K562 (cell line): ENCODE data around the gene ZNF432. TPM values are rescaled to one million over a fixed set of nuclear protein-coding genes. Genes with fewer than 3 reads are reported as not detected.

ENCODE experiments used
- C11orf30 ChIP-seq: fragments of 450-650 bp; IDR thresholded peaks from 2 replicates; pipeline ENCODE4 v1.6.1; 2016; ENCODE audit warnings: low read depth, mild to moderate bottlenecking
- GABPB2 ChIP-seq: fragments of 250-450 bp; sonication (Bioruptor Pico); conservative IDR thresholded peaks from 2 replicates; pipeline ENCODE4 v1.5.1; 2021; ENCODE audit warnings: mild to moderate bottlenecking
- GTF2A2 ChIP-seq: IDR thresholded peaks from 2 replicates; pipeline ENCODE4 v1.6.1; 2016; ENCODE audit warnings: mild to moderate bottlenecking, missing genetic modification characterization, missing compliant biosample characterization
- HEY1 ChIP-seq: fragments of 250-450 bp; sonication (Bioruptor Pico); IDR thresholded peaks from 2 replicates; pipeline ENCODE4 v1.5.0; 2020; ENCODE audit warnings: mild to moderate bottlenecking, moderate library complexity, borderline replicate concordance
- HIVEP1 ChIP-seq: fragments of 250-450 bp; sonication (Bioruptor Pico); IDR thresholded peaks from 2 replicates; pipeline ENCODE4 v1.4.0; 2020; ENCODE audit warnings: mild to moderate bottlenecking
- HMGN3 ChIP-seq: IDR thresholded peaks from 2 replicates; pipeline ENCODE4 v1.6.1; 2011; ENCODE audit warnings: borderline replicate concordance, low read depth, mild to moderate bottlenecking, mixed read lengths, low read length; ENCODE audit not compliant: insufficient read length; ENCODE audit errors: extremely low read depth
- HOXB6 ChIP-seq: fragments of 250-450 bp; sonication (Bioruptor Pico); IDR thresholded peaks from 2 replicates; pipeline ENCODE4 v1.5.1; 2022; ENCODE audit warnings: mild to moderate bottlenecking, borderline replicate concordance
- PML ChIP-seq: IDR thresholded peaks from 2 replicates; pipeline ENCODE4 v1.6.1; 2012; ENCODE audit warnings: low read length, inconsistent platforms
- PPARD ChIP-seq: fragments of 250-450 bp; sonication (Bioruptor Pico); IDR thresholded peaks from 2 replicates; pipeline ENCODE4 v1.8.0; 2022; ENCODE audit warnings: inconsistent platforms, mild to moderate bottlenecking, moderate library complexity
- XRCC3 ChIP-seq: fragments of 450-650 bp; IDR thresholded peaks from 2 replicates; pipeline ENCODE4 v1.6.1; 2017; ENCODE audit warnings: mild to moderate bottlenecking, moderate library complexity
- ZNF445 ChIP-seq: fragments of 250-450 bp; sonication (Bioruptor Pico); IDR thresholded peaks from 2 replicates; pipeline ENCODE4 v1.4.0; 2020; ENCODE audit warnings: low read depth, mild to moderate bottlenecking, moderate library complexity
- ZNF785 ChIP-seq: fragments of 250-450 bp; sonication (Bioruptor Pico); IDR thresholded peaks from 2 replicates; pipeline ENCODE4 v1.4.0; 2020; ENCODE audit warnings: mild to moderate bottlenecking
- polyA plus RNA-seq, 8 experiments: library from polyadenylated mRNA; depleted of rRNA in 4 of 8; stranded (reverse) in 5 of 8; unstranded in 3 of 8; fragments of >200 nt; fragmentation: Nextera tagmentation in 2 of 8; fragmentation: Illumina TruSeq in 1 of 8; extraction: Ambion mirVana in 2 of 8; extraction: Trizol in 1 of 8; gene quantifications; 2 replicates each; pipeline versions ENCODE4 v1.2.1 to v1.2.3, GENCODE V29; 2011 to 2014; ENCODE audit warnings: inconsistent platforms in 1 of 8, missing spikeins in 1 of 8
- total RNA-seq, 7 experiments: library from RNA; depleted of rRNA in 6 of 7; stranded (reverse); fragments of >200 nt in 6 of 7; fragmentation: Illumina TruSeq in 2 of 7; extraction: Trizol in 2 of 7; gene quantifications; 2 replicates each; pipeline versions ENCODE4 v1.2.1 to v1.2.3, GENCODE V29; 2011 to 2021; ENCODE audit warnings: low replicate concordance in 1 of 7
- TF ChIP-seq, protein P1 (sequence below), 2 experiments: fragments of 450-650 bp; formaldehyde crosslinking in 1 of 2; IDR thresholded peaks; 2 replicates each; pipeline versions ENCODE4 v1.4.0 to v1.6.1; 2014 to 2020; ENCODE audit warnings: mild to moderate bottlenecking in 2 of 2, borderline replicate concordance in 1 of 2, low read depth in 1 of 2
- TF ChIP-seq, protein P2 (sequence below): fragments of 250-450 bp; sonication (Bioruptor Pico); IDR thresholded peaks from 2 replicates; pipeline ENCODE4 v1.4.0; 2020; ENCODE audit warnings: mild to moderate bottlenecking, moderate library complexity, borderline replicate concordance
- TF ChIP-seq, protein P3 (sequence below): sonication (generic); formaldehyde crosslinking; IDR thresholded peaks from 2 replicates; pipeline ENCODE4 v1.8.0; 2022; ENCODE audit warnings: missing genetic modification reagents, mild to moderate bottlenecking, moderate library complexity, borderline replicate concordance

Gene ZNF432
- total and polyA plus RNA-seq, 9 of the 15 experiments (the other 6 are each of a cell fraction or from before 2014, with no cell fraction given), result 2.6 to 6.8 (median 4.0) TPM

DNA sequence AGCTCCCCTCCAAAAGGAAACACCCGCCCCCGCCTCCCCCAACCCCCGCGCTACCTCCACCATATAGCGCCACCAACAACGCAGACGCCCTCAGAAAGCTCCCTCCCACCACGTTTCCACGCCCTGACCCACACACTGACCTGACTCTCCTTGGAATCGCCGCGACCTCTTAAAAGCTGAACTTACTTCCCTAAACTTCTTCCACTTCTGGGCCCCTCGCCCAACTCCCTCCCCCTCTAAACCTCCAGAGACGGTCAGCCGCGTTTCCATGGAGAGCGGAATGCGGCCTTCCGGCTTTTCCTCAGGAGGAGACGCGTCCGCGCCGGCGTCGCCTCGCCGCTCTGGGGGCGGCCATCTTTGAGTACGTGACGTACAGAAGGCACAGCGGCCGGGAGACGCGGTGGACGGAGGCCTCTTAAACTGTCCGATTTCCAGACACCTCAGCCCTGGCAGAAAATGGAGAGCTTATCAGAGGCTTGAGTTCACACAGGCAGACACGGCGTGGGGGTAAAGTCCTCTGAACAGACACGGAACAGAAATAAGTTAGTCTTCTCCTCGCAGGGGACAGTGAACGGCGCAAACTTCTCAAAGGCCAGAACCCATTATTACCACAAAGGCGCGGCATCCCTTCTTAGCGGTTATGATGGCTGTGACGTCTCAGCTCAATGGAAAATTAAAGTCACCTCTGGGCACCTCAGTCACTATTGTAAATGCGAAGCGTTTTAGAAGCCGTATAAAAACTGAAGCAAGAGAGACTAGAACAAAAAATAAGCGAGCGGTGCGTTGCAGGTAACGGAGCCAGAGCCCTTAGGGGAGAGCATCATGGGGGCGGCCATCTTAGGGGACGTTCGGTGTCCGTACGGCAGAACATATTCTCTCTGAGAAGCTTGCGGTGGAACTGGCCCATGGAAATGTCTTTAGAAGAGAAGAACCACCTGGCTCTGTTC lies at the start of gene ZNF432 (continued):
- TF ChIP-seq GABPB2 (CRISPR knock-in tag) (no peak), PML (no peak; the same call in 1 of the 2 replicates), XRCC3 (no peak), HMGN3 (no peak), ZNF785 (CRISPR knock-in tag) (no peak), GTF2A2 (tag) (no peak), PPARD (CRISPR knock-in tag) (no peak), C11orf30 (no peak), HIVEP1 (CRISPR knock-in tag) (no peak), ZNF445 (CRISPR knock-in tag) (no peak), HOXB6 (CRISPR knock-in tag) (no peak), HEY1 (no peak)
- TF ChIP-seq, protein P1, sequence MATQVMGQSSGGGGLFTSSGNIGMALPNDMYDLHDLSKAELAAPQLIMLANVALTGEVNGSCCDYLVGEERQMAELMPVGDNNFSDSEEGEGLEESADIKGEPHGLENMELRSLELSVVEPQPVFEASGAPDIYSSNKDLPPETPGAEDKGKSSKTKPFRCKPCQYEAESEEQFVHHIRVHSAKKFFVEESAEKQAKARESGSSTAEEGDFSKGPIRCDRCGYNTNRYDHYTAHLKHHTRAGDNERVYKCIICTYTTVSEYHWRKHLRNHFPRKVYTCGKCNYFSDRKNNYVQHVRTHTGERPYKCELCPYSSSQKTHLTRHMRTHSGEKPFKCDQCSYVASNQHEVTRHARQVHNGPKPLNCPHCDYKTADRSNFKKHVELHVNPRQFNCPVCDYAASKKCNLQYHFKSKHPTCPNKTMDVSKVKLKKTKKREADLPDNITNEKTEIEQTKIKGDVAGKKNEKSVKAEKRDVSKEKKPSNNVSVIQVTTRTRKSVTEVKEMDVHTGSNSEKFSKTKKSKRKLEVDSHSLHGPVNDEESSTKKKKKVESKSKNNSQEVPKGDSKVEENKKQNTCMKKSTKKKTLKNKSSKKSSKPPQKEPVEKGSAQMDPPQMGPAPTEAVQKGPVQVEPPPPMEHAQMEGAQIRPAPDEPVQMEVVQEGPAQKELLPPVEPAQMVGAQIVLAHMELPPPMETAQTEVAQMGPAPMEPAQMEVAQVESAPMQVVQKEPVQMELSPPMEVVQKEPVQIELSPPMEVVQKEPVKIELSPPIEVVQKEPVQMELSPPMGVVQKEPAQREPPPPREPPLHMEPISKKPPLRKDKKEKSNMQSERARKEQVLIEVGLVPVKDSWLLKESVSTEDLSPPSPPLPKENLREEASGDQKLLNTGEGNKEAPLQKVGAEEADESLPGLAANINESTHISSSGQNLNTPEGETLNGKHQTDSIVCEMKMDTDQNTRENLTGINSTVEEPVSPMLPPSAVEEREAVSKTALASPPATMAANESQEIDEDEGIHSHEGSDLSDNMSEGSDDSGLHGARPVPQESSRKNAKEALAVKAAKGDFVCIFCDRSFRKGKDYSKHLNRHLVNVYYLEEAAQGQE (IDR thresholded peaks at IDR 0.05; ENCODE audit: borderline replicate concordance), result no peak
- TF ChIP-seq, protein P1 (CRISPR knock-in tag; IDR thresholded peaks at IDR 0.05; ENCODE audit: low read depth), result no peak
- TF ChIP-seq, protein P2, sequence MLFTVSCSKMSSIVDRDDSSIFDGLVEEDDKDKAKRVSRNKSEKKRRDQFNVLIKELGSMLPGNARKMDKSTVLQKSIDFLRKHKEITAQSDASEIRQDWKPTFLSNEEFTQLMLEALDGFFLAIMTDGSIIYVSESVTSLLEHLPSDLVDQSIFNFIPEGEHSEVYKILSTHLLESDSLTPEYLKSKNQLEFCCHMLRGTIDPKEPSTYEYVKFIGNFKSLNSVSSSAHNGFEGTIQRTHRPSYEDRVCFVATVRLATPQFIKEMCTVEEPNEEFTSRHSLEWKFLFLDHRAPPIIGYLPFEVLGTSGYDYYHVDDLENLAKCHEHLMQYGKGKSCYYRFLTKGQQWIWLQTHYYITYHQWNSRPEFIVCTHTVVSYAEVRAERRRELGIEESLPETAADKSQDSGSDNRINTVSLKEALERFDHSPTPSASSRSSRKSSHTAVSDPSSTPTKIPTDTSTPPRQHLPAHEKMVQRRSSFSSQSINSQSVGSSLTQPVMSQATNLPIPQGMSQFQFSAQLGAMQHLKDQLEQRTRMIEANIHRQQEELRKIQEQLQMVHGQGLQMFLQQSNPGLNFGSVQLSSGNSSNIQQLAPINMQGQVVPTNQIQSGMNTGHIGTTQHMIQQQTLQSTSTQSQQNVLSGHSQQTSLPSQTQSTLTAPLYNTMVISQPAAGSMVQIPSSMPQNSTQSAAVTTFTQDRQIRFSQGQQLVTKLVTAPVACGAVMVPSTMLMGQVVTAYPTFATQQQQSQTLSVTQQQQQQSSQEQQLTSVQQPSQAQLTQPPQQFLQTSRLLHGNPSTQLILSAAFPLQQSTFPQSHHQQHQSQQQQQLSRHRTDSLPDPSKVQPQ (CRISPR knock-in tag), result no peak
- TF ChIP-seq, protein P3, sequence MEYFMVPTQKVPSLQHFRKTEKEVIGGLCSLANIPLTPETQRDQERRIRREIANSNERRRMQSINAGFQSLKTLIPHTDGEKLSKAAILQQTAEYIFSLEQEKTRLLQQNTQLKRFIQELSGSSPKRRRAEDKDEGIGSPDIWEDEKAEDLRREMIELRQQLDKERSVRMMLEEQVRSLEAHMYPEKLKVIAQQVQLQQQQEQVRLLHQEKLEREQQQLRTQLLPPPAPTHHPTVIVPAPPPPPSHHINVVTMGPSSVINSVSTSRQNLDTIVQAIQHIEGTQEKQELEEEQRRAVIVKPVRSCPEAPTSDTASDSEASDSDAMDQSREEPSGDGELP (CRISPR knock-in tag), result peak; percentile 56; the same call in 1 of the 2 replicates
